GM12878 (cell line): ENCODE data around the gene MEGF11. TPM values are rescaled to one million over a fixed set of nuclear protein-coding genes. Genes with fewer than 3 reads are reported as not detected.

Source experiments
- ATAC-seq: fragments of 200-7000 bp; cut with Tn5 transposase; 3 replicates; pipeline ENCODE4 v1.9.1; 2020; ENCODE audit warnings: mild to moderate bottlenecking, moderate library complexity
- BruUV-seq: library from RNA; stranded (reverse); fragments of 400-500 nt; replicated peaks from 2 replicates; lab custom pipeline; 2021; lab: Mats Ljungman, UMichigan
- CTCF ChIA-PET: fragments of 300-600 bp; sonication (Branson Sonifier 250); formaldehyde crosslinking; extraction: SDS; loops from one replicate; lab custom pipeline; 2021; ENCODE audit warnings: inconsistent platforms; lab: Yijun Ruan, JAX
- POLR2A ChIA-PET: fragments of 350-600 bp; formaldehyde crosslinking; extraction: SDS; loops from one replicate; lab custom pipeline; 2021; ENCODE audit warnings: inconsistent platforms; lab: Charles Lee
- RAD21 ChIA-PET: fragments of 300-600 bp; sonication (Branson Sonifier 250); formaldehyde crosslinking; loops from one replicate; lab custom pipeline; 2023; ENCODE audit warnings: antibody characterized with exemption; ENCODE audit not compliant: unreplicated experiment; lab: Charles Lee
- SMC1A ChIA-PET: fragments of 300-600 bp; sonication (Branson Sonifier 250); formaldehyde crosslinking; loops from one replicate; lab custom pipeline; 2023; ENCODE audit not compliant: unreplicated experiment, uncharacterized antibody; lab: Charles Lee
- DNase-seq: peaks from one replicate; pipeline ENCODE4 v3.0.0-alpha.2; 2011; ENCODE audit warnings: low read depth, low spot score
- FAIRE-seq: peaks from 3 replicates; lab custom pipeline; 2011; peaks lifted over from hg19 to GRCh38; lab: Jason Lieb, UNC
- H2AFZ ChIP-seq: 2 replicates; pipeline ENCODE4 v1.6.0; 2011; ENCODE audit warnings: low read depth, low read length, control low read depth; ENCODE audit not compliant: control insufficient read depth
- H3K27ac ChIP-seq: 2 replicates; pipeline ENCODE4 v1.5.1; 2011; ENCODE audit warnings: control low read depth; ENCODE audit not compliant: control insufficient read depth, insufficient read depth
- H3K27me3 ChIP-seq, 2 experiments: replicated peaks in 1 of 2; 2 replicates each; pipeline versions ENCODE4 v1.6.0 to v1.6.1; 2011; ENCODE audit warnings: low read length in 1 of 2; ENCODE audit not compliant: control insufficient read depth in 2 of 2, insufficient read depth in 2 of 2
- H3K36me3 ChIP-seq, 2 experiments: 2 replicates each; pipeline ENCODE4 v1.5.1; 2011; ENCODE audit warnings: low read length in 1 of 2; ENCODE audit not compliant: control insufficient read depth in 2 of 2, insufficient read depth in 2 of 2
- H3K4me1 ChIP-seq: 2 replicates; pipeline ENCODE4 v1.6.1; 2011; ENCODE audit warnings: mild to moderate bottlenecking, low read length, moderate library complexity, mixed read lengths; ENCODE audit not compliant: control insufficient read depth, insufficient read depth
- H3K4me2 ChIP-seq: 2 replicates; pipeline ENCODE4 v1.6.0; 2011; ENCODE audit warnings: control low read depth; ENCODE audit not compliant: control insufficient read depth, insufficient read depth
- H3K4me3 ChIP-seq: fragments of 200-600 bp; sonication (generic); 2 replicates; pipeline ENCODE4 v1.5.1; 2016
- H3K79me2 ChIP-seq: 2 replicates; pipeline ENCODE4 v1.6.0; 2011; ENCODE audit warnings: low read length; ENCODE audit not compliant: control insufficient read depth, insufficient read depth
- H3K9ac ChIP-seq: 2 replicates; pipeline ENCODE4 v1.8.0; 2011; ENCODE audit warnings: low read length, control low read depth, mixed read lengths; ENCODE audit not compliant: control insufficient read depth, insufficient read depth
- H3K9me3 ChIP-seq: replicated peaks from 3 replicates; pipeline ENCODE4 v1.5.1; 2011; ENCODE audit warnings: mild to moderate bottlenecking, low read length; ENCODE audit not compliant: control insufficient read depth, insufficient read depth
- H4K20me1 ChIP-seq: 2 replicates; pipeline ENCODE4 v1.6.0; 2011; ENCODE audit not compliant: control insufficient read depth, insufficient read depth
- BCL11A ChIP-seq: IDR thresholded peaks from 2 replicates; pipeline ENCODE4 v1.6.1; 2011; ENCODE audit warnings: low read depth, low read length
- KLF5 ChIP-seq: fragments of 450-650 bp; IDR thresholded peaks from 2 replicates; pipeline ENCODE4 v1.6.1; 2014; ENCODE audit warnings: mild to moderate bottlenecking; ENCODE audit not compliant: partially characterized antibody
- PRDM15 ChIP-seq: fragments of 450-650 bp; formaldehyde crosslinking; IDR thresholded peaks from 2 replicates; pipeline ENCODE4 v1.4.0; 2020; ENCODE audit warnings: mild to moderate bottlenecking, moderate library complexity
- SMAD1 ChIP-seq: fragments of 450-650 bp; IDR thresholded peaks from 2 replicates; pipeline ENCODE4 v1.6.1; 2018; ENCODE audit warnings: mild to moderate bottlenecking, low read depth; ENCODE audit not compliant: partially characterized antibody
- TCF3 ChIP-seq: IDR thresholded peaks from 2 replicates; pipeline ENCODE4 v1.6.1; 2012; ENCODE audit warnings: low read depth, mild to moderate bottlenecking, low read length, borderline replicate concordance; ENCODE audit not compliant: insufficient read depth
- WGBS: methylation state at CpG from one replicate; pipeline ENCODE4 v1.1.6; 2016; ENCODE audit warnings: low lambda C conversion rate; ENCODE audit not compliant: insufficient replicate concordance, insufficient coverage; ENCODE audit errors: missing lambda C conversion rate; 5-methylcytosine and 5-hydroxymethylcytosine counted together
- in situ Hi-C: fragments of 300-500 bp; cut with MboI; formaldehyde crosslinking; loops from 9 replicates; pipeline ENCODE4 v1.14.3; 2018; ENCODE audit warnings: mixed read lengths
- intact Hi-C: fragments of 100-400 bp; cut with micrococcal nuclease; formaldehyde crosslinking; loops from one replicate; pipeline ENCODE4 v1.14.2; 2022; ENCODE audit not compliant: unreplicated experiment
- polyA plus RNA-seq, 11 experiments: library from polyadenylated mRNA; depleted of rRNA in 4 of 11; unstranded in 6 of 11; stranded (reverse) in 5 of 11; fragments of >200 nt; fragmentation: Nextera tagmentation in 4 of 11; fragmentation: Illumina TruSeq in 1 of 11; extraction: Ambion mirVana in 4 of 11; extraction: Trizol in 1 of 11; gene quantifications; 1 replicate in 1 of 11; 2 replicates in 10 of 11; pipeline versions ENCODE4 v1.2.1 to v1.2.3, GENCODE V29; 2011 to 2016; ENCODE audit warnings: inconsistent platforms in 2 of 11, missing spikeins in 2 of 11, low read depth in 1 of 11
- total RNA-seq, 4 experiments: library from RNA; depleted of rRNA in 3 of 4; stranded (reverse); fragments of >200 nt in 3 of 4; fragmentation: Illumina TruSeq in 1 of 4; extraction: Trizol in 1 of 4; gene quantifications; 2 replicates each; pipeline versions ENCODE4 v1.2.1 to v1.2.3, GENCODE V29; 2013 to 2021

The MEGF11 gene
- total and polyA plus RNA-seq, 10 of the 15 experiments (the other 5 are each of a cell fraction or from before 2014, with no cell fraction given): 0.03 to 1.7 (median 0.49) TPM

DNA sequence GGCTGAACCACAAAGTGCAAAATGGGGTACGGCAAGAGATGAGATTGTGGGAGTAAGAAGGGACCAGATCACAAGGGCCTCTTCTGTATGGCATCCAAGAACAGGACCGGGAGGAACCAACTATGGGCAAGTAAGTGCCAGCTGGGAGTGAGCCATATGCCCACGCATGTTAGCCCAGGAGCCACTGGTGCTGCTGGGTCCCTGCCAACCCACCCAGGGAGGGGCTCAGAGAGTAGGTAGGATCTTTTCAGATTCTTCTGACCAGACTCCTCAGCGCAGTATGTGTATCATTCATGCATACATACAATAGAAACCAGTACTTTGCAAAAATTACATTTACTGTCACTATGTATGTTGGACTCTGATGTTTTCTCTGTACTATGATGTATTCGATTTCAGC lies 330.3 kb downstream of the MEGF11 start (continued):
- TF ChIP-seq PRDM15 (CRISPR knock-in tag): no peak

DNA sequence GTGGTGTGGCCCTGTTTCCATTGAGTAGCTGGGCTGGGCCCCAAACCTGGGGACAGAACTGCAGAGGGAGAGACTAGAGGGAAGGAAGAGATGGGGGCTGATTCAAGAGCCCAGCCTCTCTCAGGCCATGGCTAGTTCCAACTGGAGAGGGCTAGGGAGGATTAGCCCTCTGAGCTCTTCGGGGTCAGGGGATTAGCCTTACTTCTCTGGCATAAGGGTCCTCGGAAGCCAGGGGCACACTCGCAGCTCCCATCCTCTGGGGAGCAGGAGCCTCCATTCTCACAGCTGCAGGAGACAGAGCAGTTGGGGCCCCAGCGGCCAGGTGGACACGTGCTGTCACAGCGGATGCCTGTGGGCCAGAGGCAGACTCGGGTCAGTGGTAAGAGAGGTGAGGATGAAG lies 330.9 kb downstream of the MEGF11 start:
- no peak for ATAC-seq
- Histone ChIP-seq H3K9me3 (no peaks in the 10 kb centered on the region), H3K4me2 (no peak overlapping the region), H4K20me1 (no peaks in the 10 kb centered on the region), H3K27me3 (no peaks in the 10 kb centered on the region), H3K4me1 (peaks cover 45% of the 10 kb centered on the region), H3K36me3 (no peaks in the 10 kb centered on the region; a peak in 1 of 4 replicates), H2AFZ (no peak overlapping the region), H3K9ac (no peak overlapping the region), H3K79me2 (no peaks in the 10 kb centered on the region), H3K4me3 (no peak overlapping the region), H3K27ac (no peak overlapping the region)
- ChIA-PET POLR2A (interaction anchor here (3.2 kb wide), 2 partner anchors 8 to 19 kb away, joined by 20 to 23 read pairs; no protein-coding TSS in a partner anchor), CTCF (interaction anchor here (0.6 to 3.1 kb wide), 8 partner anchors 14 to 316 kb away, joined by 3 to 19 read pairs (median 8); partner anchors contain the start of genes INTS14 and RAB11A), SMC1A (interaction anchor here (0.6 to 4.4 kb wide), 13 partner anchors 10 to 581 kb away, joined by 4 to 70 read pairs (median 8); no protein-coding TSS in a partner anchor), RAD21 (interaction anchor here (0.5 to 3.1 kb wide), 10 partner anchors 12 to 784 kb away, joined by 3 to 57 read pairs (median 6); partner anchors contain the start of gene RAB11A)
- in situ Hi-C loops (no loop called here), intact Hi-C loops (no loop called here)
- no TSS peak for BruUV-seq
- no peak for FAIRE-seq
- no peak for TF ChIP-seq KLF5
- no peak for TF ChIP-seq SMAD1
- no peak for TF ChIP-seq BCL11A
- TF ChIP-seq TCF3: no peak
- WGBS: 92% methylated on average over 7 of the region's 7 CpGs
- DNase-seq: no peak
